SK-N-SH (cell line): ENCODE data around the gene CHKB.

Source experiments
- ELF1 ChIP-seq: IDR thresholded peaks from 2 replicates; pipeline ENCODE4 v1.4.0; 2012
- FOSL2 ChIP-seq: IDR thresholded peaks from 2 replicates; pipeline ENCODE4 v1.4.0; 2012; ENCODE audit warnings: low read depth, mild to moderate bottlenecking, moderate library complexity, borderline replicate concordance
- POLR2AphosphoS5 ChIP-seq: IDR thresholded peaks from 2 replicates; pipeline ENCODE4 v1.6.1; 2012; ENCODE audit warnings: low read depth, low read length
- RAD21 ChIP-seq: IDR thresholded peaks from 2 replicates; pipeline ENCODE4 v1.6.1; 2012; ENCODE audit warnings: mild to moderate bottlenecking, low read length
- RFX5 ChIP-seq: IDR thresholded peaks from 2 replicates; pipeline ENCODE4 v1.6.1; 2012; ENCODE audit warnings: mild to moderate bottlenecking, improper control_type of control experiment, low read length
- TAF1 ChIP-seq: IDR thresholded peaks from 2 replicates; pipeline ENCODE4 v1.6.1; 2012; ENCODE audit warnings: low read depth, mild to moderate bottlenecking, low read length, moderate library complexity, borderline replicate concordance
- YY1 ChIP-seq: IDR thresholded peaks from 2 replicates; pipeline ENCODE4 v1.4.0; 2012; ENCODE audit warnings: low read depth, mild to moderate bottlenecking
- TF ChIP-seq, protein P1 (sequence below): fragments of 200-600 bp; sonication (generic); IDR thresholded peaks from 2 replicates; pipeline ENCODE4 v1.6.1; 2017; ENCODE audit warnings: antibody characterized with exemption, mild to moderate bottlenecking, moderate library complexity
- TF ChIP-seq, protein P2 (sequence below): IDR thresholded peaks from 2 replicates; pipeline ENCODE4; 2012
- TF ChIP-seq, protein P3 (sequence below): IDR thresholded peaks from 2 replicates; pipeline ENCODE4 v1.6.1; 2012; ENCODE audit warnings: mild to moderate bottlenecking, low read depth, low read length, moderate library complexity
- TF ChIP-seq, protein P4 (sequence below): IDR thresholded peaks from 2 replicates; pipeline ENCODE4 v1.4.0; 2012; ENCODE audit warnings: low read depth

DNA sequence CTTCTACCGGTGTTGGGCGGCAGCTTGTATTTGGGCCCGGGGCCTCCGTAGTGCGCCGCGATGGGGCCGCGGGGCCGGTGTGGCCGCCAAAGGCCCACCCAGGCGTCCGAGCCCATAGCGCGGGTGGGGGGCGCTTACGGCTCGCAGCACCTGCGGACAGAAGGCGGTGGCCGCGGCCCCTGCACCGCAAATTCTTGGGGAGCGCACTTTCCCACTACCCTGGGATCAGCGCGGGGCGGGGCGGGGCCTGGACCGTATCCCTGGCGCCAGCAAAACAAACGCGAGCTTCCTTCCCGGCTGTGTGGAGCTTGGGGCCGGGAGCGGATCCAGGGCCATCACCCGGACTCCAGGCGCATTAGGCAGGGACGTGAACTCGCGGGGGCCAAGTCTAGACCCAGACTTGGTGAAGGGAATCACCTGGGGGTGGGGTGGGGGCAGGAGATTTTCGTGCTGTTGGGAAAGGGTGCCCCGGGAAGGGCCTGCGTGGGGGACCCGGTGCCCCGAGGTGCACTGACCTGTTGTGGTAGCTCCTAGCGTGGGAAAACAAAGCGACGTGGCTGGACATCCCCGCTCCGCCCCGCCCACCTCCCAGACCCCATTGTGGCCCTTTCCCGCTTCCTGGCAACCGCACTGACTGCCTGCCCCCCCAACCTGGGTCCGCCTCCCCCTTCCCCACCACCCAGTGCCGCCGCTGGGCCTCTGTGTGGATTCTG, 50.5 kb downstream of the CHKB start:
- TF ChIP-seq, protein P1, sequence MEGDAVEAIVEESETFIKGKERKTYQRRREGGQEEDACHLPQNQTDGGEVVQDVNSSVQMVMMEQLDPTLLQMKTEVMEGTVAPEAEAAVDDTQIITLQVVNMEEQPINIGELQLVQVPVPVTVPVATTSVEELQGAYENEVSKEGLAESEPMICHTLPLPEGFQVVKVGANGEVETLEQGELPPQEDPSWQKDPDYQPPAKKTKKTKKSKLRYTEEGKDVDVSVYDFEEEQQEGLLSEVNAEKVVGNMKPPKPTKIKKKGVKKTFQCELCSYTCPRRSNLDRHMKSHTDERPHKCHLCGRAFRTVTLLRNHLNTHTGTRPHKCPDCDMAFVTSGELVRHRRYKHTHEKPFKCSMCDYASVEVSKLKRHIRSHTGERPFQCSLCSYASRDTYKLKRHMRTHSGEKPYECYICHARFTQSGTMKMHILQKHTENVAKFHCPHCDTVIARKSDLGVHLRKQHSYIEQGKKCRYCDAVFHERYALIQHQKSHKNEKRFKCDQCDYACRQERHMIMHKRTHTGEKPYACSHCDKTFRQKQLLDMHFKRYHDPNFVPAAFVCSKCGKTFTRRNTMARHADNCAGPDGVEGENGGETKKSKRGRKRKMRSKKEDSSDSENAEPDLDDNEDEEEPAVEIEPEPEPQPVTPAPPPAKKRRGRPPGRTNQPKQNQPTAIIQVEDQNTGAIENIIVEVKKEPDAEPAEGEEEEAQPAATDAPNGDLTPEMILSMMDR: no peak
- TF ChIP-seq, protein P2, sequence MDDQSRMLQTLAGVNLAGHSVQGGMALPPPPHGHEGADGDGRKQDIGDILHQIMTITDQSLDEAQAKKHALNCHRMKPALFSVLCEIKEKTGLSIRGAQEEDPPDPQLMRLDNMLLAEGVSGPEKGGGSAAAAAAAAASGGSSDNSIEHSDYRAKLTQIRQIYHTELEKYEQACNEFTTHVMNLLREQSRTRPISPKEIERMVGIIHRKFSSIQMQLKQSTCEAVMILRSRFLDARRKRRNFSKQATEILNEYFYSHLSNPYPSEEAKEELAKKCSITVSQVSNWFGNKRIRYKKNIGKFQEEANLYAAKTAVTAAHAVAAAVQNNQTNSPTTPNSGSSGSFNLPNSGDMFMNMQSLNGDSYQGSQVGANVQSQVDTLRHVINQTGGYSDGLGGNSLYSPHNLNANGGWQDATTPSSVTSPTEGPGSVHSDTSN: peak; percentile 10; the same call in 1 of the 2 replicates
- TF ChIP-seq, protein P3, sequence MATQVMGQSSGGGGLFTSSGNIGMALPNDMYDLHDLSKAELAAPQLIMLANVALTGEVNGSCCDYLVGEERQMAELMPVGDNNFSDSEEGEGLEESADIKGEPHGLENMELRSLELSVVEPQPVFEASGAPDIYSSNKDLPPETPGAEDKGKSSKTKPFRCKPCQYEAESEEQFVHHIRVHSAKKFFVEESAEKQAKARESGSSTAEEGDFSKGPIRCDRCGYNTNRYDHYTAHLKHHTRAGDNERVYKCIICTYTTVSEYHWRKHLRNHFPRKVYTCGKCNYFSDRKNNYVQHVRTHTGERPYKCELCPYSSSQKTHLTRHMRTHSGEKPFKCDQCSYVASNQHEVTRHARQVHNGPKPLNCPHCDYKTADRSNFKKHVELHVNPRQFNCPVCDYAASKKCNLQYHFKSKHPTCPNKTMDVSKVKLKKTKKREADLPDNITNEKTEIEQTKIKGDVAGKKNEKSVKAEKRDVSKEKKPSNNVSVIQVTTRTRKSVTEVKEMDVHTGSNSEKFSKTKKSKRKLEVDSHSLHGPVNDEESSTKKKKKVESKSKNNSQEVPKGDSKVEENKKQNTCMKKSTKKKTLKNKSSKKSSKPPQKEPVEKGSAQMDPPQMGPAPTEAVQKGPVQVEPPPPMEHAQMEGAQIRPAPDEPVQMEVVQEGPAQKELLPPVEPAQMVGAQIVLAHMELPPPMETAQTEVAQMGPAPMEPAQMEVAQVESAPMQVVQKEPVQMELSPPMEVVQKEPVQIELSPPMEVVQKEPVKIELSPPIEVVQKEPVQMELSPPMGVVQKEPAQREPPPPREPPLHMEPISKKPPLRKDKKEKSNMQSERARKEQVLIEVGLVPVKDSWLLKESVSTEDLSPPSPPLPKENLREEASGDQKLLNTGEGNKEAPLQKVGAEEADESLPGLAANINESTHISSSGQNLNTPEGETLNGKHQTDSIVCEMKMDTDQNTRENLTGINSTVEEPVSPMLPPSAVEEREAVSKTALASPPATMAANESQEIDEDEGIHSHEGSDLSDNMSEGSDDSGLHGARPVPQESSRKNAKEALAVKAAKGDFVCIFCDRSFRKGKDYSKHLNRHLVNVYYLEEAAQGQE: no peak
- TF ChIP-seq RAD21 (no peak), RFX5 (no peak), ELF1 (no peak), POLR2AphosphoS5 (no peak; the same call in 1 of the 2 replicates), FOSL2 (no peak), YY1 (no peak), TAF1 (no peak)
- TF ChIP-seq, protein P4, sequence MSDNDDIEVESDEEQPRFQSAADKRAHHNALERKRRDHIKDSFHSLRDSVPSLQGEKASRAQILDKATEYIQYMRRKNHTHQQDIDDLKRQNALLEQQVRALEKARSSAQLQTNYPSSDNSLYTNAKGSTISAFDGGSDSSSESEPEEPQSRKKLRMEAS: no peak
